Measurements from ENCODE around the gene HOXA7.

The HOXA7 gene

DNA sequence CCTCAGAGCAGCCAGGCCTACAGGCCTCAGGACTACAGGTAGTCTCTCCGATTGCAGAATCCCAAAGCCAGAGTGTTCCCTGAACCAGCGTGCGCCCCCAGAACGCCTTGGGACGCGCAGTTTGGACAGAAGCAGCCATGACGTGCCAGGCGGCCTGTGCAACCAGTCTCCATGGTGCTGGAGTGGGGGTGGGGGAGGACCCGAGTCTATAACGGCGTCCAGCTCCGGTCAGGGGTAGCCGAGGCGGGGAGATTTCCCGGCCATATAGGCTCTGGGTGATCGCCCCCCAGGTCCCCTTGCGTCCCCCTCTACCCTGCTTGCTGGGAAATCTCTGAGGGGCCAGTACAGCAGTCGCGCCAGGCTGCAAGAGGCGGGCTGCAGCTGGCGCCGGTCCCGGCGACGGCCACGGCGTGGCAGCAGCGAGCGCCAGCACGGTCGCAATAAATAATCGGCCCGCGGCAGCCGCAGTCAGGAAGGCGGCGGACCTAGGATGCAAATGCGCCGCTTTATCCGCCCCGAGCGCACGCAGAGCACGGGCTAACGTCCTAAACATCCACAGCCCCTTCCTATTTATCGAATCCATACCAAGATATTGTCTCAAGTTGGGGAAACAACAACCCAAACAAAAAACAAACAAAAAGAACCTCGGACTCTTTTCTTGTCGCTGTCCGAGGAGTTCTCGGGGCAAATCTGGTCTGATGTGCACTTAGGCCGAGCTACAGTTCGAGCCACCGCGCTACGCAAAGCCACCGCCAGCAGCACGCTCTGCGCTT, 5.7 kb downstream of the HOXA7 start:
- in situ Hi-C loops (cut with MboI; ENCODE audit: low sequenced_read_pairs, unreplicated experiment): loop anchor here (10.0 to 25.0 kb wide), 3 partner anchors 296 to 776 kb away; no protein-coding TSS in a partner anchor

DNA sequence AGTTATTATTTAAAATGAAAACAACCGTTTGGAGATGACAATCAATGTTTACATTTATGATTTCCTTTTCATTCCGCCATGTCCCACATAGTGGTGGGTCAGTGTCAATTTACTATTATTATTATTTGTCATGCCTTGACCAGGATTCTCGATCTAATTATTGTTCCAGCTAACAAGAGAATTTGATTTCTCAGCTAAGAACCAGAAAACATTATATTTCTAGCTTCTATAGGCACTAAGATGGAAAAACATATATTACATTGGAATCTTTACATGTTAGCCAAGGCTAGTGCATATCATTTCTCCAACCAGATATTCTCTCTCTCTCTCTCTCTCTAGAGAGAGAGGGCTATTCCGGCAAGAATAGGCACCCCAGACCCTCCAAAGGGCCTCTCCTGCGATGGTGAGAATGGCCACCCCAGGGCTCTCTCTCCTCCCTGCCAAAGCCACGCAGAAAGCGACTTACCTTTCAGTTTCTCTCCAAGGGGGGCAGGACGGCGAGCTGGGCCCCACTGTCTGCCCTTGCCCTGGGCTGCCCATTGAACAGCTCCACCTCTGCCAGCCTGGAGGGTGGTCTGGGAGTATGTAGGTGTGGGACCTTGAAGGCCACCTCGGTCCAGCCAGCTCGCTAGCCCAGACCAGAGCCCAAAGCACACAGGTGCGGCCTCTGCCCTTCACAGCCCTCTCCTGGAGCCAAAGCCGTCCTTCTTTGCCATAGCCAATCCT, 6.5 kb downstream of the HOXA7 start:
- DNase-seq (ENCODE audit: low spot score): no peak

More for the DNA sequence above, 5.7 kb downstream of the HOXA7 start:
- TF ChIP-seq, protein P1, sequence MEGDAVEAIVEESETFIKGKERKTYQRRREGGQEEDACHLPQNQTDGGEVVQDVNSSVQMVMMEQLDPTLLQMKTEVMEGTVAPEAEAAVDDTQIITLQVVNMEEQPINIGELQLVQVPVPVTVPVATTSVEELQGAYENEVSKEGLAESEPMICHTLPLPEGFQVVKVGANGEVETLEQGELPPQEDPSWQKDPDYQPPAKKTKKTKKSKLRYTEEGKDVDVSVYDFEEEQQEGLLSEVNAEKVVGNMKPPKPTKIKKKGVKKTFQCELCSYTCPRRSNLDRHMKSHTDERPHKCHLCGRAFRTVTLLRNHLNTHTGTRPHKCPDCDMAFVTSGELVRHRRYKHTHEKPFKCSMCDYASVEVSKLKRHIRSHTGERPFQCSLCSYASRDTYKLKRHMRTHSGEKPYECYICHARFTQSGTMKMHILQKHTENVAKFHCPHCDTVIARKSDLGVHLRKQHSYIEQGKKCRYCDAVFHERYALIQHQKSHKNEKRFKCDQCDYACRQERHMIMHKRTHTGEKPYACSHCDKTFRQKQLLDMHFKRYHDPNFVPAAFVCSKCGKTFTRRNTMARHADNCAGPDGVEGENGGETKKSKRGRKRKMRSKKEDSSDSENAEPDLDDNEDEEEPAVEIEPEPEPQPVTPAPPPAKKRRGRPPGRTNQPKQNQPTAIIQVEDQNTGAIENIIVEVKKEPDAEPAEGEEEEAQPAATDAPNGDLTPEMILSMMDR (IDR thresholded peaks at IDR 0.05; ENCODE audit: borderline replicate concordance, control extremely low read depth, extremely low read depth, insufficient read depth, missing control alignments): peak; percentile 95
- DNase-seq (ENCODE audit: low spot score): peak; percentile 91

DNA sequence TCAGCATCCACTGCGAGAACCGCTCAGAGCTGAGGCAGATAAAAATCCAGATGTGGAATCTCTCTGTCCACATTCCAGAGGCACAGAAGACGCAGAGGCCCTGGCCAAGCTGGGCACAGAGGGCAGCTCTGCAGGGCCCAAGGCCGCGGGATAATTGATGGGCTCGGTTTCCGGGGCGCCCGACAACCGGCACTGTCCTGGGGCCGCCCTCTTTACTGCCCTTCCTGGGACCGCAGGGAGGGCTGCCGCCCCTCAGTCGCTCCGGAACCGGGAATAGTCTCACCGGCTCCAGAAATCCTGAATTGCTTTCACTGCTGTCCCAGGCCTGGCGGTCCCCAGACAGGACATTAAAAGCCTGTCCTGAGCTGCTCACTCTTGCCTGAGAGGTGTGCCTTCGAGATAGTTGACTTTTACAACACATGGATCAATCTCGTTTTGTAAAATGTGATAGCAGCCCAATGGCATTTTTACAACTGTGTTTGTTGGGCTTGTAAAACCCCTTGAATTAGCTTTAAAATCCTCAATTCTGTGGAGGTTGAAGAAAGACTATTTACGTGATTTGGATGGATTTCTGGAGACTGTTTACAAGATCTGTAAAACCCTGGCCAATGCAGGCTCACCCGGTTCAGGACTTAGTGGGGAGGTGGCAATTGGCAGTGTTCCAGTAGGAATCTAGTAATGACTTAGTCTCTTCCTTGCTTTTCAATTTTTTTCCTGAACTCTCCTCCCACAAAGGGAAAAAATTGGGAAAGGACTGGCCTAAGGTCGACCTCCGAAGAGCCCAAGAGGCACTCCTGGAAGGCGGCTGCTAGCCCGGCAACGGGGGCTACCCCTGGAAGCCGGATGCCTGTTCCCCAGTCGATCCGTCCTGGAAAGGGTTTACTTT, 7.5 kb downstream of the HOXA7 start:
- peak; percentile 22 for DNase-seq (ENCODE audit: low spot score)

More for the DNA sequence above, 6.5 kb downstream of the HOXA7 start:
- TF ChIP-seq, protein P1 (IDR thresholded peaks at IDR 0.05; ENCODE audit: borderline replicate concordance, control extremely low read depth, extremely low read depth, insufficient read depth, missing control alignments): no peak
- in situ Hi-C loops (cut with MboI; ENCODE audit: low sequenced_read_pairs, unreplicated experiment): loop anchor here (10.0 to 25.0 kb wide), 3 partner anchors 295 to 775 kb away; no protein-coding TSS in a partner anchor

DNA sequence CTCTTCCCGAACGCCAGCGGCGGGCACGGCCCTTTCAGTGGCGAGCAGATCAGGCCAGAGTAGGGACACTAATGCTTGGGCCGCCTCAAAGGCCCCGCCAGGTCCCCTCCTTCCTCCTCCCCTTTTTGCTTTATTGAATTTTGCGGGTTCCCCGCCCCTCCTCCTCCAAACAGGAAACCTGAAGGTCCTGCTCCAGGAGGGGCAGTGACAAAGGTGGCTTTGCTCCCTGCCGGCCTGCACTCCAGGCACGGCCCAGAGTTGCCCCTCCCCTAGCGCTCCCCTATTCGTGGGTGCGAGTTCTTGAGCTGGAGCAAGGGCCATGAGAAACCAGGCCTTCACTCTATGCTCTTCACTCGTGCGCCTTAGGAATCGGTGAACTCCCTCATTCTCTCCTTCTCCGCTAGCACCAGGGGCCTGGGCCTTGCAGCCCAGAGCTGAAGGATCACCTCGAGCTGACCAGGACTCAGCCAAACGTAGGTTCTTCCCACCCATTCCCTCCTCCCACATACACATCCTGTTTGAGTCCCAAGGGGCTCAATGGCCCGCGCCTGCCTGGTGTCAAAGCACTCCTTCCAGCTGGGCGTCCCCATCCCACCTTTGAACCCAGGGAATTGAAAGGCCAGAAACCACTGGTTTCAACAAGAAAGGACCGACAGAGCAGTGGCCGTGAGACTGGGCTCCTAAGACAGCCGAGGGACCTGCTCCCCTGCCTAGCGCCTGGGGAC, 8.3 kb downstream of the HOXA7 start:
- TF ChIP-seq, protein P1 (IDR thresholded peaks at IDR 0.05; ENCODE audit: borderline replicate concordance, control extremely low read depth, extremely low read depth, insufficient read depth, missing control alignments): no peak
- in situ Hi-C loops (cut with MboI; ENCODE audit: low sequenced_read_pairs, unreplicated experiment): no loop called here
- DNase-seq (ENCODE audit: low spot score): no peak

More for the DNA sequence above, 7.5 kb downstream of the HOXA7 start:
- in situ Hi-C loops (cut with MboI; ENCODE audit: low sequenced_read_pairs, unreplicated experiment): no loop called here
- TF ChIP-seq, protein P1 (IDR thresholded peaks at IDR 0.05; ENCODE audit: borderline replicate concordance, control extremely low read depth, extremely low read depth, insufficient read depth, missing control alignments): no peak

DNA sequence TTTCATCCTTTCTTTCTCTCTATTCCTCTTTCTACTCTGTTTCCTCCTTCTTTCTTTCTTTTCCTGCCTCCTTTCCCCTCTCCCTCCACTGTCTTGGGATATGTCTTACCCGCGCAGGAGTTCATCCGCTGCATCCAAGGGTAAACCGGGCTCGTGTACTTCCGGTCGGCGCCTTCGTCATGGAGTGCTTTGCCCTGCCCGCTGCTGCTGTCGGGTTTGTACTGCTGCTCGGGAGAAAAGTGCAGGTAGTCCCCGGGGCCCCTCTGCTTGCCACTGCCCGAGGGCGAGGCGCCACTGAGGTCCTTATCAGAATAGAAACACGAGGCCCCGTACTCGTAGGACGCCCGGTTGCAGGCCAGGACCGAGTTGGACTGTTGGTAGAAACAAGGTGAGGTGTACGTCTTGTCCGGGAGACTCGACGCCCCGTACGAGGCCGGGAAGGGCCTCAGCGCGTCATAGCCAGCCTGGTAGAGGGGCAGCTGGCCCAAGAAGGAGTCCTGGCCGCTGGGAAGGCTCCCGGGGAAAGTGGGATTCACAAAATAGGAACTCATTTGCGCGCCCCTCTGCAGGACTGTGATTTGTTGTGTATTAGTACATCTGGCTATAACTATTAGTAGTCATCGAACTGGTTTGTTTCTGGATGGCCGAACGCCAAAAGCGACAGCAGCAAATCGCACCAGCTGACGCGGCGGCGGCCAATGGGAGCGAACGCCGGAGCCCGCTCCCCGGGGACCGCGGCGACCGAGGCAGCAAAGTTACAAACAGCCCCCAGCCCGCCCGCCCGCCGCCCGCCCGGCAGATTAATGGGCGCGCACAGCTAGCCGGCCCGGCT, 9.1 kb downstream of the HOXA7 start, which contains the start of gene HOXA6:
HOXA6 (minus strand) TSS at position 576 of the 832 bp plus-strand sequence; CDS start at position 551, 25 bp downstream.
- in situ Hi-C loops (cut with MboI; ENCODE audit: low sequenced_read_pairs, unreplicated experiment): no loop called here

More for the DNA sequence above, 9.1 kb downstream of the HOXA7 start, which contains the start of gene HOXA6:
- no peak for DNase-seq (ENCODE audit: low spot score)
- TF ChIP-seq, protein P1 (IDR thresholded peaks at IDR 0.05; ENCODE audit: borderline replicate concordance, control extremely low read depth, extremely low read depth, insufficient read depth, missing control alignments): no peak

All from GM13976 (cell line).